ENCODE data around the gene BTBD9. TPM values are rescaled to one million over a fixed set of nuclear protein-coding genes. Genes with fewer than 3 reads are reported as not detected.
A peak's percentile ranks its signal among the peaks of the same experiment; 100 is the strongest.

The BTBD9 gene
- total RNA-seq, 1 donor from 2014 or later: 10.3 TPM

GRCh38 chr6:38182426-38182825 lies 457.3 kb downstream of the BTBD9 start:
- Mint-ChIP-seq H3K27ac (ENCODE audit: unreplicated experiment) (no peak overlapping the region), H3K4me3 (ENCODE audit: unreplicated experiment) (no peak overlapping the region), H3K27me3 (ENCODE audit: low read depth, unreplicated experiment) (peaks cover 4% of the 10 kb centered on the region), H3K9me3 (ENCODE audit: unreplicated experiment) (peaks cover 5% of the 10 kb centered on the region), H3K36me3 (ENCODE audit: low read depth, unreplicated experiment) (peaks cover 2% of the 10 kb centered on the region), H3K4me1 (ENCODE audit: low read depth, unreplicated experiment) (no peaks in the 10 kb centered on the region)
- Histone ChIP-seq H3K27me3 (ENCODE audit: insufficient read depth, low read length) (no peaks in the 10 kb centered on the region), H3K9ac (ENCODE audit: low read length) (no peak overlapping the region), H2AFZ (ENCODE audit: low read depth, low read length) (no peak overlapping the region), H3K4me2 (ENCODE audit: low read length) (no peak overlapping the region), H3K27ac (ENCODE audit: low read depth, low read length) (no peak overlapping the region), H3K36me3 (ENCODE audit: insufficient read depth, low read length) (no peaks in the 10 kb centered on the region), H3K79me2 (ENCODE audit: insufficient read depth, low read length) (no peaks in the 10 kb centered on the region), H3K9me3 (ENCODE audit: insufficient read depth, low read depth, low read length) (no peaks in the 10 kb centered on the region), H3K4me3 (ENCODE audit: insufficient read depth, low read depth, low read length) (no peak overlapping the region), H3K4me1 (ENCODE audit: insufficient read depth, low read length) (no peaks in the 10 kb centered on the region), H4K20me1 (ENCODE audit: insufficient read depth, low read length) (no peaks in the 10 kb centered on the region)
- TF ChIP-seq EZH2 (IDR thresholded peaks at IDR 0.05; ENCODE audit: insufficient read depth, low read length) (no peak), CTCF (IDR thresholded peaks at IDR 0.05; ENCODE audit: insufficient read depth, low read depth, low read length) (no peak)
- FAIRE-seq: no peak
- no peak for DNase-seq (ENCODE audit: low read depth)

DNA sequence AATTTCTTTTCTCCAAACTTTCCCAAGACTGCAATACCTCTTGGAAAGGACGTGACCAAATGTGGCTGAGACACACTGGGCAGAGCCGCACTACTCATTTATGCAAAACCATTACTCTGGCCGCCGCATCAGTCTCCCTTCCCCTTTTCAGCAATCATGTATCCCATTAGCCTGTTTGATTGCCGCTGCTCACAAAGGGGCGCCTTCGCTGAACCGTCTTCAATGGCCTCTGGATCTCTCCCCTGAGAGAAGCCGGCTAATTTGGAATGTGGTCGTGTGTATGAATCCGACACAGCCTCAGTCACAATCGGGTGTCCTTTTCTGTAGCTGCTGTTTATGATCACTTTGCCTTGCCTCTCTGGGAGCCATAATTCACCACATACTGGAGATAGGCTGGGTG lies 459.1 kb downstream of the BTBD9 start:
- no peak overlapping the region for H3K4me3 ChIP-seq (ENCODE audit: insufficient read depth, low read depth, low read length)
- Mint-ChIP-seq H3K9me3 (ENCODE audit: unreplicated experiment) (no peaks in the 10 kb centered on the region), H3K36me3 (ENCODE audit: low read depth, unreplicated experiment) (peaks cover 1% of the 10 kb centered on the region), H3K27me3 (ENCODE audit: low read depth, unreplicated experiment) (no peaks in the 10 kb centered on the region), H3K27ac (ENCODE audit: unreplicated experiment) (no peak overlapping the region), H3K4me1 (ENCODE audit: low read depth, unreplicated experiment) (peaks cover 5% of the 10 kb centered on the region), H3K4me3 (ENCODE audit: unreplicated experiment) (no peak overlapping the region)
- TF ChIP-seq EZH2 (IDR thresholded peaks at IDR 0.05; ENCODE audit: insufficient read depth, low read length) (no peak), CTCF (IDR thresholded peaks at IDR 0.05; ENCODE audit: insufficient read depth, low read depth, low read length) (no peak)
- H3K9me3 ChIP-seq (ENCODE audit: insufficient read depth, low read depth, low read length): no peaks in the 10 kb centered on the region
- no peak overlapping the region for H3K9ac ChIP-seq (ENCODE audit: low read length)
- H3K27ac ChIP-seq (ENCODE audit: low read depth, low read length): no peak overlapping the region
- FAIRE-seq (no peak), DNase-seq (ENCODE audit: low read depth) (no peak)
- H3K36me3 ChIP-seq (ENCODE audit: insufficient read depth, low read length): no peaks in the 10 kb centered on the region
- no peaks in the 10 kb centered on the region for H3K79me2 ChIP-seq (ENCODE audit: insufficient read depth, low read length)
- no peak overlapping the region for H2AFZ ChIP-seq (ENCODE audit: low read depth, low read length)
- H3K4me2 ChIP-seq (ENCODE audit: low read length): no peak overlapping the region
- H4K20me1 ChIP-seq (ENCODE audit: insufficient read depth, low read length): no peaks in the 10 kb centered on the region
- no peaks in the 10 kb centered on the region for H3K4me1 ChIP-seq (ENCODE audit: insufficient read depth, low read length)
- no peaks in the 10 kb centered on the region for H3K27me3 ChIP-seq (ENCODE audit: insufficient read depth, low read length)

GRCh38 chr6:38179794-38180430 lies 459.8 kb downstream of the BTBD9 start:
- Histone ChIP-seq H3K79me2 (ENCODE audit: insufficient read depth, low read length) (no peaks in the 10 kb centered on the region), H3K4me3 (ENCODE audit: insufficient read depth, low read depth, low read length) (no peak overlapping the region), H3K27ac (ENCODE audit: low read depth, low read length) (no peak overlapping the region), H3K9ac (ENCODE audit: low read length) (no peak overlapping the region), H3K4me1 (ENCODE audit: insufficient read depth, low read length) (no peaks in the 10 kb centered on the region), H3K4me2 (ENCODE audit: low read length) (no peak overlapping the region), H3K9me3 (ENCODE audit: insufficient read depth, low read depth, low read length) (no peaks in the 10 kb centered on the region), H2AFZ (ENCODE audit: low read depth, low read length) (no peak overlapping the region), H4K20me1 (ENCODE audit: insufficient read depth, low read length) (no peaks in the 10 kb centered on the region), H3K27me3 (ENCODE audit: insufficient read depth, low read length) (no peaks in the 10 kb centered on the region), H3K36me3 (ENCODE audit: insufficient read depth, low read length) (no peaks in the 10 kb centered on the region)
- DNase-seq (ENCODE audit: low read depth): no peak
- no peaks in the 10 kb centered on the region for H3K9me3 Mint-ChIP-seq (ENCODE audit: unreplicated experiment)
- no peaks in the 10 kb centered on the region for H3K27me3 Mint-ChIP-seq (ENCODE audit: low read depth, unreplicated experiment)
- H3K27ac Mint-ChIP-seq (ENCODE audit: unreplicated experiment): peak overlapping the region; percentile 53
- peaks cover 5% of the 10 kb centered on the region for H3K4me1 Mint-ChIP-seq (ENCODE audit: low read depth, unreplicated experiment)
- TF ChIP-seq EZH2 (IDR thresholded peaks at IDR 0.05; ENCODE audit: insufficient read depth, low read length) (no peak), CTCF (IDR thresholded peaks at IDR 0.05; ENCODE audit: insufficient read depth, low read depth, low read length) (no peak)
- no peak for FAIRE-seq
- peaks cover 4% of the 10 kb centered on the region for H3K36me3 Mint-ChIP-seq (ENCODE audit: low read depth, unreplicated experiment)
- no peak overlapping the region for H3K4me3 Mint-ChIP-seq (ENCODE audit: unreplicated experiment)
